ENCODE measurements around the gene MYZAP.

Gene MYZAP, protein sequence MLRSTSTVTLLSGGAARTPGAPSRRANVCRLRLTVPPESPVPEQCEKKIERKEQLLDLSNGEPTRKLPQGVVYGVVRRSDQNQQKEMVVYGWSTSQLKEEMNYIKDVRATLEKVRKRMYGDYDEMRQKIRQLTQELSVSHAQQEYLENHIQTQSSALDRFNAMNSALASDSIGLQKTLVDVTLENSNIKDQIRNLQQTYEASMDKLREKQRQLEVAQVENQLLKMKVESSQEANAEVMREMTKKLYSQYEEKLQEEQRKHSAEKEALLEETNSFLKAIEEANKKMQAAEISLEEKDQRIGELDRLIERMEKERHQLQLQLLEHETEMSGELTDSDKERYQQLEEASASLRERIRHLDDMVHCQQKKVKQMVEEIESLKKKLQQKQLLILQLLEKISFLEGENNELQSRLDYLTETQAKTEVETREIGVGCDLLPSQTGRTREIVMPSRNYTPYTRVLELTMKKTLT

GRCh38 chr15:57591822-57592367 lies at the start of gene MYZAP:
Gene MYZAP, plus strand, starts transcription at chr15:57591904. Its CDS starts 131 bp downstream, at chr15:57592035.
- DNase-seq (ENCODE audit: low read depth, low spot score): peak; percentile 39

DNA sequence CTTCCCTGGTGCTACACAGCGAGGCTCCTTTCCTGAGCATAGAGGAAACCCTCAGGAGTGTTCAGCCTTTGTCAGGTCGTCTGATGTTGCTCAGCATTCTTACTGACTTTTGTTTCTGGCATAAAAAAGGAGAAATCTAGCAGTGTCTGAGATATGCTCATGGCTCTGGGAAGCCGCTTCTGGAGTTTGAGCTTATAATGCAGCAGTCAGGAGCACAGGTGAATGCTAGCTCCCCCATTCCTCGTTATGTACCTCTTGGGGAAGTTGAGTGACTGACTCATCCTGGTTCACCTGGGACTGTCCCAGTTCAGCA lies 49.2 kb upstream of the MYZAP start:
- no peak for DNase-seq (ENCODE audit: low read depth, low spot score)

DNA sequence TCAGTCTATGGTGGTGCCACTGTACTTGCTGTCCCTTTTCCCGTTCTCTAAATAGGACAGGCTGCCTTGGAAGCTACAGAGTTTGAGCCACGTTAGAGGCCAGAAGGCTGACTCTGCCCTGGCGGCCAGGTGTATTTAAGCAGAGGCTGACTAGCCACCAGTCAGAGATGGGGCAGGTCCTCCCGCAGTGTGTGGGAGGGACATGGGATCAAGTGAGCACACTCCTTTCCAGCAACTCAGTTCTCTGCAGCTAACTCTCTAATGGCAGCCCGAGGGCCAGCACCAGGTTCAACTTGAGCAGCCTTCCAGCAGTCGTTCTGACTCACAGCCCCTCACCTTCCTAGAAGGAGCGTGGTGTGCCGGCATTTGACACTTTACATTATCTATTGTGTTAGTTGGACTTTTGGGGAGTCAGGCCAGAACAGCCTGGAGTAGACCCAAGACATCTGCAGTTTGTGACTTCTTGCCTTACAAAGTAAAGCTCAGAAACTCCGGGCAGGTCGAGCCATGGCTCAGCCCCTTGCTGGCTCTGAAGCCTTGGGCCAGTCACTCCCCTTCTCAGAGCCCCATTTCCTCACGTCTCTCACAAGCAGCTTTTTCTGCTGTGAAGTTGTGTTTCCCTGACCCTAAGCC lies 46.7 kb upstream of the MYZAP start:
- DNase-seq (ENCODE audit: low read depth, low spot score): no peak

DNA sequence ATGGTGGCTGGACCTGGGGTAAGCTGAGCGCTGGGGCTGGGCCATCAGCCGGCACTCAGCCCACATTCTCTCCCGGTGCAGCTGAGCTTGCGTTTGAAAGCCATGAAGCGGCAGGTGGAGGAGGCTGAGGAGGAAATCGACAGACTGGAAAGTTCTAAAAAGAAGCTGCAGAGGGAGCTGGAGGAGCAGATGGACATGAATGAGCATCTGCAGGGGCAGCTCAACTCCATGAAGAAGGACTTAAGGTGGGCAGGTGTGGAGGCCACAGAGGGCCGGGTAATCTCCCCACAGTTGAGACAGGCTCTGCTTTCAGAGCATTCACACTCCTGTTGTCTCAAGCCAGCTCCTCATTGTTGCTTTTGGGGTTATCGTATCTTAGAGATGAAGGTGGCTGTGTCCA lies 45.7 kb upstream of the MYZAP start:
- no peak for DNase-seq (ENCODE audit: low read depth, low spot score)

DNA sequence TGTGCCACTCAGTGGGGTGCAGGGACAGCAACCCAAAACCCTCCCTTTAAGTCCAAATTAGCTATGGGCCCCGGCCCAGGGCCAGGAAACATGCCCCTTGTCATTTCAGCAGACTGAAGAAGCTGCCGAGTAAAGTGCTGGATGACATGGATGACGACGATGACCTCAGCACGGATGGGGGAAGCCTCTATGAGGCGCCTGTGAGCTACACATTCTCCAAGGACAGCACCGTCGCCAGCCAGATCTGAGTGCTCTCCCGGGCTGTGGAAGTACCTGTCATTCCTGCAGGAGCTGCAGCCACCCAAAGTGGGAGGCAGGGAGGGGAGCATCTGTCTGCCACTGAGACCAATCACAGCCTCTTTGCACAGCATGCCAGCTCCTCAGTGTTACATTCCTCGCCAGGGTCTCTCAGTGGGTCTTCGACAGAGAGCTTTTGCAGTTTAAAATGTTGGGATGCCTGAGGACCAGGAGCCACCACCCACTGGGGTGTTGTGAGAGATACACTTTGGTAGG lies 44.4 kb upstream of the MYZAP start:
- no peak for DNase-seq (ENCODE audit: low read depth, low spot score)

- no peak for DNase-seq (ENCODE audit: low read depth, low spot score)
These were observed 43.4 kb upstream of the MYZAP start for GRCh38 chr15:57548351-57548750.

DNA sequence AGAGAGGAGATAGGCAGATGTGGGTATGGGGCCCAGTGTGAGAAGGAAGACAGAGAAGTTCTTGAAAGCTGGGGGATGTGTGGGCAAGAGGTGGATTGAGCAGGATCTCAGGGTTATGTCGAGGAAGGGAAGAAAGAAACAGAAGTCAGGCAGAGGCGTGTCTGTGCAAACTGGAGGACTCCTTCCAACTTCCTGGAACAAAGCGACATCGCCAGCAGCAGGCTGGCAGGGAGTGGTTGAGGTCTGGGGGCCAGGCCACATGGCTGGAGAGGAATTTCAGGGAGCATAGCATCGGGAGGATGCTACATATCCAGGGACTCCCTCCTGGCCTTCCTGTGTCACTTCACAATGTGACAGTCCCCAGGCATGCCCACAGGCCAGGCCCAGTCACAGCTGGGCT lies 42.9 kb upstream of the MYZAP start:
- DNase-seq (ENCODE audit: low read depth, low spot score): no peak

DNA sequence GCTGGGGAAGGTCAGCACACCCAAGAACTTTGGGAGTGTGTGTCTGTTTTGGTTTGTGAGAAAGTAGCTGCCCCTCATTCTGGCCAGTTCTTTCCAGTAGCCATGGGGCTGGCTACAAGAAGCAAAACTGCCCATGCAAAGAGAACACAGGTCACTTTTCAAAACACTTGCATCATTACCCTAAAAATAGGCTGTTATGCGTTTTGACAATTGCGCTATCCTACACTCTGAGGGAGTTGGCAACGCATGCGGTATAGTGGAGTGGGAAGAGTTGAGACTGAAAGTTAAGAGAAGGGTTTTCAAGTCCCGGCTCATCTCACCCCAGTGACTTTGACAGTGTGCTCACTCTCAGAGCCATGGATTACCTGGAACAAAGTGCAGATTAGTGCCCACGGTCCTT lies 41.8 kb upstream of the MYZAP start:
- DNase-seq (ENCODE audit: low read depth, low spot score): no peak

GRCh38 chr15:57550640-57551039 lies 41.1 kb upstream of the MYZAP start:
- DNase-seq (ENCODE audit: low read depth, low spot score): peak; percentile 61

DNA sequence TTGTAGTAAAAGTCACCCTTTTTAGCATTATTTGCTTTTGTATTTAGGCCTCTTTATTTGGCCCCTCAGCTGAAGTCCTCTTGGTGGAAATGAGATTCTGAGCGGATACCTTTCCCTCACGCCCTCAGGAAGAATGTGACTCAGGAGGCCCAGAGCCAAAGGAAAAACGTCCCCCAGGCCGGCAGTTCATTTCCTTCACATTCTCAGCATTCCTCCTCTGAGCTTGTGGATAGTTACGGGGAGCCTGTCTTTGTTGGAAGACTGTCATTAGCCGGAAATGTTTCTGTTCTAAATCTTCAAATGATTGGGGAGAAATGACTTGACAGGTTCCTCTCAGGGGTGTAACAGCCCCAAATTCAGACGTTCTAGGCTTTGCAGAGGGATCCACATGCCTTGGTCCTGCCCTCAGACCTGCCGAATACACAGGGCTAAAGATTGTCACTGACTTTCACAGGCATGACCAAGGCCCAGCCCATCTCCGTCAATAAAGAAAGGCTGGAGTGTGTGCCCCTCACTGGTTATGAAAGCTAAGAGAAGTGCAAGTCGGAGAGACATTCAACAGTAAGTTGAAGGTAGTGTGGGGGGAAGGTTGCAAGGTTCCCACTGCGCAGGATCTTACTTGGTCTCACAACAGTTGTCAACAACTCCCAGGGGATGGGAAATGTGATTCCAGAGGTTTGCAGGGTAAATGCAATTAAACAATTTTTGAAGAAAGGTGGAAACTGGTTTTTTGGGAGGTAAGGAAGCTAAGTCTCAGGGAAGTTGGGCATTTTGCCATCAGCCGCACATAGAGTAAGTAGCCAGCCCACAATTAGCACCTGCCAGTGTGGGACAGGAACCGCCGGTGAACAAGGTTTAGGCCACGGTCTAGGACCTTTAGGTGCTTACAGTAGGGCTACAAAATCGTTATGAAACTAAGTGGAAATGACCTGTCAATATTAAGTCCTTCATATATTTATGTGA lies 39.7 kb upstream of the MYZAP start:
- DNase-seq (ENCODE audit: low read depth, low spot score): peak; percentile 94

- no peak for DNase-seq (ENCODE audit: low read depth, low spot score)
These were observed 38.9 kb upstream of the MYZAP start for GRCh38 chr15:57552678-57553334.

- DNase-seq (ENCODE audit: low read depth, low spot score): no peak
These were observed 38.2 kb upstream of the MYZAP start for GRCh38 chr15:57553526-57553925.

DNA sequence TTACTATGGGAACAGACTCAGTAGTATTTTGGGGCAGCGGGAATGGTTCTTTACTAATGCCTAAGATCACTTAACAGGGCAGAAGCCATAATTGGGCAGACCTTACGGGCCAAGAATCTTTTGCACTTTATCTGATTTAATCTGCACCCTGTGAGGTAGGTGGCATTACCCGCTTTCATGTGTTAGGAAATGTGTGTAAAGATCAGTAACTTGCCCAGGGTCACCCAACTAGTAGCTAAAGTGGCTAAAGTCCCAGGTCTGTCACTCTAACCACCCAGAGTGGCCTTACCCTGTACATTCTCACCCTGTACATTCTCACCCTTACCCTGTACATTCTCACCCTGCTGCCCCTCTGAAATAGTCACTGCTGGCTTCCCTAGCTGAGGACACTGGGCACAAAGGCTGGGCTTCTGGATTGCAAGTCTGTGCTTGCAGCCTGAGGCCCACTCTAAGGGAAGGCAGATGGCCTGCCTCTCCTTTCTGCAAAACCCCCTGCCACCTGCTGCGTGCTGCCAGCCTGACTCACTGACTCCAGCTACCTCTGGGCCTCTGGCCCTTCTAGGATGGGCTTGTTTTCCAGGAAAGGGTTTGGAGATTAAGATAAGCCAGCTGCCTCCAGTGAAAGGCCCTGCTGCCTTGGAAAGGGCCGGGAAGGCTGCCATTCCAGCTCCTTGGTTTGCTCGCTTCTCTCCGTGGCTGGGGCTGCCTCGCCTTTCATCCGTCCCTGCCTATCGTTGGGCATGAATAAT lies 37.5 kb upstream of the MYZAP start:
- peak; percentile 66 for DNase-seq (ENCODE audit: low read depth, low spot score)

- DNase-seq (ENCODE audit: low read depth, low spot score): no peak
These were observed 36.9 kb upstream of the MYZAP start for GRCh38 chr15:57554812-57555179.

DNA sequence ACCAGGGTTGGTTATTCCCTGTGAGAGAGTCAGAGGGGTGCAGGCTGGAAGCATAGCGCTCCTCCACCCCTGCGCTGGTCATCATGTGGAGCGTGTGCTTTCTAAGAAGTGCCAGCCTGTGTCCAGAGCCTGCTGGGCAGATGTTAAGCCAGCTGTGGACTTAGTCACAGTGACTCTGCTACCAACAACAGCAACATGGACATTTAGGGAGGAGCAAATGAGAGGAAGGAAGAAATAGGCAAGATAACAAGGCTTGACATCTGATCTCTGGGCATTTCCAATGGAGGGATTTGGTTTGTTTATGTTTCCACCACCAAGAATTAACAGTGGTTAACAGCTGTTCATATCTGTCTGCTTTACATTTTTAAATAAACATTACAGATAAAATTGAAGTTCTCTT lies 36.4 kb upstream of the MYZAP start:
- no peak for DNase-seq (ENCODE audit: low read depth, low spot score)

GRCh38 chr15:57556040-57556439 lies 35.7 kb upstream of the MYZAP start:
- no peak for DNase-seq (ENCODE audit: low read depth, low spot score)

DNA sequence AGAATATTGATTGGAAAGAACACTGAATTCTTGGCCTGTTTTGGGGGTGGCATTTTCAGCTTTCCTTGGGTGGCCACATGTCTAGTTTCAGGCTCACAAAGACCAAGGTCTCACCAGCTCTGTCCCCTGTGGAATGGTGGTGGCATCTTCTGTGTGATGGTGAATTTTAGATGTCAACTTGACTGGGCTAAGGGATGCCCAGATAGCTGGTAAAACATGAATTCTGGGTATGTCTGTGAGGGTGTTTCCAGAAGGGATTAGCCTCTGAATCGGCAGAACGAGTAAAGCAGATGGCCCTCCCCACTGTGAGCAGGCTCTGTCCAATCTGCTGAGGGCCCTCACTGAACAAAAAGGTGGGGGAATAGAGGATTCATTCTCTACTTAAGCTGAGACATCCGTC lies 34.4 kb upstream of the MYZAP start:
- DNase-seq (ENCODE audit: low read depth, low spot score): no peak

- no peak for DNase-seq (ENCODE audit: low read depth, low spot score)
These were observed 33.9 kb upstream of the MYZAP start for GRCh38 chr15:57557810-57558209.

DNA sequence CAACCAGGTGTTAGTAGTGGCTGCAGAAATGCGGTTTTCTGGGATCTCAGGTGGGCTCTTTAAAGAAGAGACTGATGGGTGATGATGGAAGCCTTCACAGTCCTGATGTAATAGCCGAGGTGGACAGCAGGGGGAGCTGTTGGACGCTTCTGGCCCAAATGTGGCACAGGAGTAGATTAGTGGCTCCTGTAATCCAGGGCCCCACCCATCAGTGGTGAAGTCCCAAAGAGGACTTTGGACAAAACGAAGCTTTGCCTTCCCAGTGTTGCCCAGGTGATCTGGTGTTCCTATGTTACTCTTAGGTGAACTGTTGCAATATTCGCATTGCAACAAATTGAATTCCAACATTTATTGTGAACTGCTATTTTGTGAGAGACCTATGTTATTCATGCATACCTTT lies 31.8 kb upstream of the MYZAP start:
- DNase-seq (ENCODE audit: low read depth, low spot score): peak; percentile 54

GRCh38 chr15:57561041-57561711 lies 30.5 kb upstream of the MYZAP start:
- peak; percentile 92 for DNase-seq (ENCODE audit: low read depth, low spot score)
